CD4-positive, alpha-beta T cell treated with Interleukin-6 at 100 ng/mL for 8 hours (primary cell): ENCODE measurements around the gene MED10.
A peak's percentile ranks its signal among the peaks of the same experiment; 100 is the strongest.
"Not testable (repeated sequence)": the region's sequence is repeated elsewhere in the genome, so short reads cannot be mapped to it uniquely, and the experiment has no call there.

Source experiments
- DNase-seq: peaks from one replicate; pipeline ENCODE4 v3.0.0-alpha.2; 2020; ENCODE audit warnings: mixed read lengths, low spot score

The MED10 gene

DNA sequence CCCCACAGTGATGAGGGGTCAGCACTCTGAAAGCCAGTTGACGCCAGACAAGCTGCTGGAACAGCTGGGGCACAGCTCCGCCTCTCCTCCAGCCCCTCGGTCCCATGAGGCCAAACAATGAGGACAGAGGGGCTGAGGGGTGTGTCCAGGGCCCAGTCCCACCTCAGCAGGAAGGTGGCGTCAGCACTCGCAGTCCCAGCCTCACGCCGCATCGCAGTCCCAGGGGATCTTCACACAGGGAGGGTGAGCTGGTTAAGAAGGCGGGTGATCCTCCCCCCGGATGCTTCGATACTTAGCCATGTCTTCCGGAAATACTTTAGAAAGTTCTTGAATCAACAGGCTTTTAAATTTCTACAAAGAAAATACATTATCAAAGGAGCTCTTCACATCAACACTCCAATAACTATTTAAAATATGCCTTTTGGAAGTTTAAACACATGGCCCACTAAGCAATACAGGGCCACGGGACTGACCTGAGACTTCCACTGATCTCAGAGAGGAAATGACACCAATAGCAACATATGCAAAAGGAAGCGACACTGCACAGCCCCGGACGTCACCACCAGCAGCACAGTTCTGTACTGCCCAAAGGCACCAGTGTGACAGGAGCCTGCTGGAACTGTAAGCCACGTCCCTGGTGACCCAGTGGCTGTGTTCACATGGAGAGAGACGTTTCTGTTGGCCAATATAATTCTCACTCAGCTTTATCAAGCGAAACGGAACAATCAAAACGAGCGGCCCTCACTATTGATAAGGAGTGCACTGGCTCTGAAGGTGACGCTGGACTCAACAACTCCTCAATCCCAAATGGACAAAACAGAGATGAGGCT, 5.9 kb downstream of the MED10 start:
- no peak for DNase-seq

DNA sequence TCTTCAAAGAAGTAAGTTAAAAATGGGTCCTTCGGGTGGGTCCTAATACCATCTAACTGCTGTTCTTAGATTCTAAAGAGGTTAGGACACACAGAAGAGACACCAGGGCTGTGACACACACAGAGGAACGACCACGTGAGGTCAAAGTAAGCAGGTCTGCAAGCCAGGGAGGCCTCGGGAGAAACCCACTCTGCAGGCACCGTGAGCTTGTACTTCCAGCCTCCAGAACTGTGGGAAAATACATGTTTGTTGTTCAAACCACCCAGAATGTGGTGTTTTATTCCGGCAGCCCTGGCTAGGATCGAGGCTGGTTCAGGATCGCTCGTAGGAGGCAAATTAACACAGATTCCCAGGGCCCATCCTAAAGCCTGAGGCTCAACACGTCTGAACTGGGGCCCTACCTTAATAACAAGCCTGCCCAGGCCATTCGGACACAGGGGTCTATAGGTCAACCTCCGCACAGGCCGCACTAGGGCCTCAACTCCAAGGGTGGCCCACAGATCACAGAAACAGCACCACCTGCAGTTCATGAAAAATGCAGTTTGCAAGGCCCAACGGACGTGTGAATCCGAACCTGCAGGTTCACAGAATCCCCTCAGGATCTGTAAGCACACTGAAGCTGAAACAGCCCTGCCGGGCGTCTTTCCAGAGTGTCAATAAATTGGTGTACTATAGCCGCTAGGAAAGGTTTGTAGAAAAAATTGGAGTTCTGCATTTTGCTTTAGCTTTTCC, 7.1 kb downstream of the MED10 start:
- no peak for DNase-seq

GRCh38 chr5:6370580-6370979, 7.8 kb downstream of the MED10 start:
- no peak for DNase-seq

DNA sequence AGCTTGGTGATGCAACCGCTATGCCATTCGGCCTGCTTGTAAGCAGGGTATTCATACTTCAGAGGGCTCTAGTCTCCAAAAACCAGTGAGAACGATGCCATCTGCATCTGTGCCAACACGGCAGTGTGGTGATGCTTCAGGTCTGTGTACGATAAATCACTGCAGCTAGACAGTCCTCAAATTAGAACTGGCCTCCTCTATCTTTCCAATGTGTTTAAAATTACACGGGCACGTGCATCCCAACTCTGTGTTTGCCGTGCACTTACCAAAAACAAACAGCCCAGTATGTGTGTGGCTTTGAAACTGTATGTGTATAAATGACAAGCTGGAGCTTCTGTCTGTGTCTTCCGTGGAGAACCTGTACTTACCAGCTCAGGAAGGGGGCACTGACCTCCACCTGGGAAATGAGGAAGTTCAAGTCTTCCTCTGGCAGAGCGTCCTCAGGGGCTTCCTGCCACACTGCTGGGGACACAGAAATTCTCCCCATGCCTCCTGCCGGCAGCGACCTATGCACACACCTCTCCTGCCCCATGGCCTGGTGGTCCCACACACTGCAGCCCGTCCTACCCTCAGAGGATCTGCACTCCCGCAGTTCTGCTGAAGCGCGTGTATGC, 12.3 kb downstream of the MED10 start:
- DNase-seq = no peak

- DNase-seq = no peak
These were observed 13.0 kb downstream of the MED10 start for GRCh38 chr5:6365142-6365976.

GRCh38 chr5:6363454-6364011, 14.8 kb downstream of the MED10 start:
- DNase-seq = not testable (repeated sequence)

- no peak for DNase-seq
These were observed 15.5 kb downstream of the MED10 start for GRCh38 chr5:6362846-6363245.

DNA sequence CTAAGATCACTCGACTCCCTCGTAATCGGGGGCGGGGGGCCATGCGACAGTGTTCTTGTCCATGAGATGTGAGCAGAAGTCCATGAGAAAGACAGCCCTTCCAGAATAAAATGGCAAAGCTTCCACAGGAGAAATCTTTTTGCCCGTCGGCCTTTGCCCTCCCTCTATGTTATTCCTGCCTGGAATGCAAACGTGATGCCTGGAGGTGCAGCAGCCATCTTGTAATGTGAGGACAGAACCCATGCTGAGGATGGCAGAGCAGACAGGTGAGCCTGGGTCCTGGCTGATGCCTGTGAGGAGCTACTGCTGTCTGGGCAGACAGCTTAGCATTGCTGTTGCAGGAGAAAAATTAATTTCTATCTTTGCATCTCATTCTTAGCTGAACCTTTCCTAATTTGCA, 17.2 kb downstream of the MED10 start:
- no peak for DNase-seq

DNA sequence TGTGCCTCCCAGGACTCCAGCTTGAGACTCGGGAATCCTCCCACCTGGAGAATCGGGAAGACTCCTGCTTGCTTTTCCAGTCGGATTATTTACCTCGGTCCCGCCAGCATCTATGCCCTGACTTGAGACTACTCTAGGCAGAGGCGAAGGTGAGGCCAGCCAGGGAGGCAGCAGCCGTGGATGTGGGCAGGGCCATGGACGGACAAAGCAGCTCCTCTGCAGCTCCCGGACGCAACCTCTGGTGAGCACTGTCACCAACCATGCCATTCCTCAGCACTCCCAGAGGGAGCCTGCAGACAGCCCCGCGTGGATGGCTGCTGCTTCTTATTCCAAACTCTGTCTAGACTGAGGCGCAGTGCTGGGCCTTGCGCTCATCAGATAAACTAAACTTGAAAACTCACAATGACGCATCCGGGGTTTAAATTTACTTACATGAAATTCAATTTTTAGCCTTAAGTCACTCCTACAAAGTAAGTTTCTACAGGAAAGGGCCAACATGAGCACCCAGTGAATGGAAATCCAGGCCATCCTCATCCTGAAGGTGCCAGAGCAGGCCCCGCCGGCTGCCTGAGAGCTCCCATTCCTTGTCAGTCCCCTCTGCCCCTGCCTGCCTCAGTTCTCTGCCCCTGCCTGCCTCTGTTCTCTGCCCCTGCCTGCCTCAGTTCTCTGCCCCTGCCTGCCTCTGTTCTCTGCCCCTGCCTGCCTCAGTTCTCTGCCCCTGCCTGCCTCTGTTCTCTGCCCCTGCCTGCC, 17.8 kb downstream of the MED10 start:
- DNase-seq = no peak

DNA sequence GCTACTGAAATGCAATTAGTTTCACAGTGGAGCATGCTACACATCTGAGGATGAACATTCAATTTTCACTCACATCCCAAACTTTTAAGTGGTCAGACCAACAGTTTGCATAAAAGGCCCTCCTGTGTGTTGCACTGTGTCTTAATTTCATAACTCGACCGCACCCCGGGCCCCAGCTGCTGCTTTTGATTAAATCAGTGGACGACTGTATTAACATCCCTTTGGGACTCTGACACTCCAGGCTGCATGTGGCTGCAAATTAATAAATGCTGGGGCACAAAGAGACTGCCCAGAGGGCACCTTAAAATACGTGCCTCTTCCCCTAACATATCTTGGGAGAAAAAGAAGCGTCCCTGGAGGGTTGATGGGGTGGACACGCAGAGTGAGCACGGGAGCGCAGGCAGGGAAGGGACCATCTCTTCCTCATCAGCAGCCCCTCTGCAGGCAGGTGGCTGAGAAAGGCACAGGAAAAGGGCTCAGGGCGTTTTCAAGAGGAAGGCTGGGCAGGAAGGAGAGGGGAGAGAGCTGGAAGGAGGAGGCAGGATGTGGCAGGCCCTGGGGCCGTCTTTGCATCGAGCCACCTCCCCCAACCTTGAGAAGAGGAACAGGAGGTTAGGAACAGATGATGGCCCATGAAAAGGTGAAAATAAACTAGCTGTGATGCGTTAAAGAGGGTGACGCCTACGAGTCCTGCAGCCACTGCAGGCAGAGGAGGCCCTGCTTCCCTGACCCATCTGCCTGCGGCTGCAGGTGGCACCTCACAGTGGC, 18.6 kb downstream of the MED10 start:
- peak; percentile 45 for DNase-seq

GRCh38 chr5:6358434-6358820, 19.9 kb downstream of the MED10 start:
- DNase-seq = no peak

DNA sequence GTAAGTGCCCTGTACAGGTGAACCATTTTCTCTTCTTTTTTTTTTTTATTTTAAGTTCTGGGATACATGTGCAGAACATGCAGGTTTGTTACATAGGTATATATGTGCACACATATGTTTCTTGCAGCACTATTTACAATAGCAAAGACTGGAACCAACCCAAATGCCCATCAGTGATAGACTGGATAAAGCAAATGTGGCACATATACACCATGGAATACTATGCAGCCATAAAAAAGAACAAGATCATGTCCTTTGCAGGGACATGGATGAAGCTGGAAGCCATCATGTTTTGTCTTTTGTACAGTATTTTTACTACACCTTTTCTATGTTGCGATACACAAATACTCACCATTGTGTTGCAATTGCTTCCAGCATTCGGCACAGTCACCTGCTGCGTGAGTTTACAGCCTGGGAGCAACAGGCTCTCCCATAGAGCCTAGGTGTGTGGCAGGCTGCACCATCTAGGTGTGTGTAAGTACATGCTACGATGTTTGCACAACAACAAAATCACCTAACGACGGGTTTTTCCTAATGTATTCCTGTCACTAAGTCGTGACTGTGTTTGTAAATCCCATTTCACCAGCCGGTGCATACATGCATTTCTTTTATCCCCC, 20.4 kb downstream of the MED10 start:
- DNase-seq = not testable (repeated sequence)

- no peak for DNase-seq
These were observed 21.7 kb downstream of the MED10 start for GRCh38 chr5:6356578-6357164.

GRCh38 chr5:6355294-6355693, 23.1 kb downstream of the MED10 start:
- DNase-seq = no peak

GRCh38 chr5:6354848-6355247, 23.5 kb downstream of the MED10 start:
- DNase-seq = no peak

- DNase-seq = no peak
These were observed 24.6 kb downstream of the MED10 start for GRCh38 chr5:6353602-6354302.

GRCh38 chr5:6350277-6351090, 27.9 kb downstream of the MED10 start:
- no peak for DNase-seq

- no peak for DNase-seq
These were observed 29.0 kb downstream of the MED10 start for GRCh38 chr5:6349387-6349786.
